Trophoblast cell (in vitro differentiated cells and primary cell): Measurements from ENCODE around the gene LRRC45.

Source experiments
- DNase-seq, 2 donors: peaks; one replicate each; pipeline ENCODE4 v3.0.0-alpha.2; 2016
- H2AFZ ChIP-seq: 2 replicates; pipeline ENCODE4 v1.6.1; 2013; ENCODE audit warnings: low read length, moderate library complexity, mild to moderate bottlenecking; ENCODE audit not compliant: insufficient read depth, poor library complexity
- H2AK5ac ChIP-seq: 2 replicates; pipeline ENCODE4 v1.6.1; 2013; ENCODE audit warnings: mild to moderate bottlenecking, low read length
- H2BK120ac ChIP-seq: 2 replicates; pipeline ENCODE4 v1.6.1; 2013; ENCODE audit warnings: low read length, mild to moderate bottlenecking, moderate library complexity; ENCODE audit not compliant: insufficient read depth, poor library complexity
- H2BK12ac ChIP-seq: 2 replicates; pipeline ENCODE4 v1.6.1; 2013; ENCODE audit warnings: mild to moderate bottlenecking, low read length, moderate library complexity
- H2BK5ac ChIP-seq: 2 replicates; pipeline ENCODE4 v1.6.1; 2013; ENCODE audit warnings: low read length, low read depth, moderate library complexity, mild to moderate bottlenecking; ENCODE audit not compliant: poor library complexity
- H3K14ac ChIP-seq: 2 replicates; pipeline ENCODE4 v1.6.1; 2013; ENCODE audit warnings: mild to moderate bottlenecking, low read length
- H3K18ac ChIP-seq: 2 replicates; pipeline ENCODE4 v1.6.1; 2013; ENCODE audit warnings: mild to moderate bottlenecking, low read length
- H3K23ac ChIP-seq: 2 replicates; pipeline ENCODE4 v1.6.1; 2013; ENCODE audit warnings: low read length
- H3K27ac ChIP-seq: 2 replicates; pipeline ENCODE4 v1.5.1; 2013; ENCODE audit warnings: low read depth, mild to moderate bottlenecking, inconsistent platforms, low read length, moderate library complexity
- H3K27me3 ChIP-seq: 2 replicates; pipeline ENCODE4 v1.6.1; 2013; ENCODE audit warnings: inconsistent platforms, mild to moderate bottlenecking, low read length, moderate library complexity; ENCODE audit not compliant: insufficient read depth
- H3K36me3 ChIP-seq, 2 experiments: 1 replicate in 1 of 2; 2 replicates in 1 of 2; pipeline ENCODE4 v1.6.1; 2013; ENCODE audit warnings: low read length in 2 of 2, mild to moderate bottlenecking in 2 of 2, moderate library complexity in 1 of 2; ENCODE audit not compliant: insufficient read depth in 2 of 2, control insufficient read depth in 1 of 2
- H3K4ac ChIP-seq: 2 replicates; pipeline ENCODE4 v1.6.1; 2013; ENCODE audit warnings: low read depth, mild to moderate bottlenecking, low read length, moderate library complexity
- H3K4me1 ChIP-seq, 2 experiments: 1 replicate in 1 of 2; 2 replicates in 1 of 2; pipeline ENCODE4 v1.6.1; 2013; ENCODE audit warnings: low read length in 2 of 2, mild to moderate bottlenecking in 2 of 2, moderate library complexity in 1 of 2; ENCODE audit not compliant: insufficient read depth in 2 of 2, control insufficient read depth in 1 of 2
- H3K4me2 ChIP-seq: 2 replicates; pipeline ENCODE4 v1.6.1; 2013; ENCODE audit warnings: inconsistent platforms, mild to moderate bottlenecking, low read length, moderate library complexity
- H3K4me3 ChIP-seq: 2 replicates; pipeline ENCODE4 v1.5.1; 2013; ENCODE audit warnings: mild to moderate bottlenecking, low read depth, low read length, inconsistent platforms
- H3K79me1 ChIP-seq: one replicate; pipeline ENCODE4 v1.6.1; 2013; ENCODE audit warnings: low read length
- H3K79me2 ChIP-seq: 2 replicates; pipeline ENCODE4 v1.6.1; 2013; ENCODE audit warnings: low read length, mild to moderate bottlenecking; ENCODE audit not compliant: control insufficient read depth, insufficient read depth, poor library complexity
- H3K9ac ChIP-seq: 2 replicates; pipeline ENCODE4 v1.6.1; 2013; ENCODE audit warnings: mild to moderate bottlenecking, low read length
- H3K9me3 ChIP-seq: 2 replicates; pipeline ENCODE4 v1.6.1; 2013; ENCODE audit warnings: low read depth, mild to moderate bottlenecking, control low read depth, inconsistent platforms, low read length; ENCODE audit not compliant: insufficient read depth
- H4K12ac ChIP-seq: 2 replicates; pipeline ENCODE4 v1.6.1; 2013; ENCODE audit warnings: low read depth, mild to moderate bottlenecking, low read length, moderate library complexity
- H4K8ac ChIP-seq: 2 replicates; pipeline ENCODE4 v1.6.1; 2013; ENCODE audit warnings: low read depth, mild to moderate bottlenecking, low read length, moderate library complexity
- H4K91ac ChIP-seq: one replicate; pipeline ENCODE4 v1.6.1; 2013; ENCODE audit warnings: low read depth, mild to moderate bottlenecking, low read length, moderate library complexity
- WGBS: extraction: QIAGEN DNeasy Blood & Tissue Kit; methylation state at CpG from one replicate; pipeline ENCODE4 v1.1.7; 2013; ENCODE audit warnings: missing lambda C conversion rate; ENCODE audit not compliant: insufficient read length, insufficient coverage; ENCODE audit errors: extremely low coverage; 5-methylcytosine and 5-hydroxymethylcytosine counted together

The LRRC45 gene

GRCh38 chr17:82016875-82017459 is 6.1 kb upstream of the LRRC45 start:
- Histone ChIP-seq H2AK5ac (no peak overlapping the region), H3K23ac (no peak overlapping the region), H2BK12ac (no peak overlapping the region), H3K79me2 (peaks cover 2% of the 10 kb centered on the region), H3K14ac (no peak overlapping the region), H3K36me3 (peaks cover 17 to 20% of the 10 kb centered on the region in 2 experiments), H3K4ac (no peak overlapping the region), H3K9ac (no peak overlapping the region), H3K79me1 (peaks cover 13% of the 10 kb centered on the region), H2BK120ac (no peak overlapping the region), H4K8ac (no peak overlapping the region), H3K4me3 (no peak overlapping the region), H3K27ac (no peak overlapping the region), H3K4me1 (peaks cover 22 to 23% of the 10 kb centered on the region in 2 experiments), H4K12ac (no peak overlapping the region), H4K91ac (no peak overlapping the region), H3K4me2 (no peak overlapping the region), H3K27me3 (no peaks in the 10 kb centered on the region), H2BK5ac (no peak overlapping the region), H3K18ac (no peak overlapping the region), H2AFZ (no peak overlapping the region), H3K9me3 (peaks cover 2% of the 10 kb centered on the region)
- no CpG with 5 or more reads among the region's 24 CpGs for WGBS
- DNase-seq: no peak

- Histone ChIP-seq H3K36me3 (peaks cover 17 to 18% of the 10 kb centered on the region in 2 experiments), H3K4me2 (no peak overlapping the region), H3K27me3 (no peaks in the 10 kb centered on the region), H3K27ac (no peak overlapping the region), H2AK5ac (no peak overlapping the region), H3K4me1 (peaks cover 18% of the 10 kb centered on the region in 2 experiments), H4K12ac (no peak overlapping the region), H2BK5ac (no peak overlapping the region), H3K4me3 (no peak overlapping the region), H3K79me1 (peaks cover 12% of the 10 kb centered on the region), H4K91ac (no peak overlapping the region), H3K9ac (no peak overlapping the region), H3K23ac (no peak overlapping the region), H3K14ac (no peak overlapping the region), H4K8ac (no peak overlapping the region), H3K4ac (no peak overlapping the region), H2AFZ (no peak overlapping the region), H3K79me2 (peaks cover 4% of the 10 kb centered on the region), H2BK12ac (no peak overlapping the region), H3K9me3 (peaks cover 2% of the 10 kb centered on the region), H2BK120ac (no peak overlapping the region), H3K18ac (no peak overlapping the region)
- no peak for DNase-seq
- WGBS: no CpG with 5 or more reads among the region's 13 CpGs
These were observed 5.4 kb upstream of the LRRC45 start for GRCh38 chr17:82017612-82018151.

- no peak overlapping the region for H3K23ac ChIP-seq
- no peaks in the 10 kb centered on the region for H3K27me3 ChIP-seq
- H3K4ac ChIP-seq: no peak overlapping the region
- no peak overlapping the region for H4K91ac ChIP-seq
- H3K79me2 ChIP-seq: peaks cover 5% of the 10 kb centered on the region
- no CpG with 5 or more reads among the region's 19 CpGs for WGBS
- H2BK120ac ChIP-seq: no peak overlapping the region
- peaks cover 2% of the 10 kb centered on the region for H3K9me3 ChIP-seq
- no peak overlapping the region for H3K14ac ChIP-seq
- H2AFZ ChIP-seq: no peak overlapping the region
- H2BK5ac ChIP-seq: no peak overlapping the region
- no peak overlapping the region for H4K8ac ChIP-seq
- no peak overlapping the region for H3K18ac ChIP-seq
- H4K12ac ChIP-seq: no peak overlapping the region
- DNase-seq: peak in 1 of 2 donors; percentile 56
- H3K4me3 ChIP-seq: no peak overlapping the region
- no peak overlapping the region for H3K9ac ChIP-seq
- no peak overlapping the region for H3K4me2 ChIP-seq
- H3K4me1 ChIP-seq: peaks cover 12 to 13% of the 10 kb centered on the region in 2 experiments
- H2BK12ac ChIP-seq: no peak overlapping the region
- peaks cover 8% of the 10 kb centered on the region for H3K79me1 ChIP-seq
- H2AK5ac ChIP-seq: no peak overlapping the region
- no peak overlapping the region for H3K27ac ChIP-seq
- H3K36me3 ChIP-seq: peaks cover 17 to 18% of the 10 kb centered on the region in 2 experiments
These were observed 4.7 kb upstream of the LRRC45 start for GRCh38 chr17:82018152-82018988.

- peaks cover 6% of the 10 kb centered on the region for H3K79me1 ChIP-seq
- no peak for DNase-seq
- H2BK5ac ChIP-seq: no peak overlapping the region
- no peak overlapping the region for H2AK5ac ChIP-seq
- no peak overlapping the region for H3K23ac ChIP-seq
- peaks cover 17 to 18% of the 10 kb centered on the region in 2 experiments for H3K36me3 ChIP-seq
- no peak overlapping the region for H3K27ac ChIP-seq
- H2AFZ ChIP-seq: no peak overlapping the region
- H3K4me1 ChIP-seq: peaks cover 15 to 16% of the 10 kb centered on the region in 2 experiments
- H4K12ac ChIP-seq: no peak overlapping the region
- H3K79me2 ChIP-seq: peaks cover 8% of the 10 kb centered on the region
- H3K9me3 ChIP-seq: peaks cover 3% of the 10 kb centered on the region
- no peak overlapping the region for H3K9ac ChIP-seq
- no CpG with 5 or more reads among the region's 33 CpGs for WGBS
- H3K4me2 ChIP-seq: no peak overlapping the region
- H3K27me3 ChIP-seq: no peaks in the 10 kb centered on the region
- H3K4ac ChIP-seq: no peak overlapping the region
- no peak overlapping the region for H4K91ac ChIP-seq
- H2BK120ac ChIP-seq: no peak overlapping the region
- H3K14ac ChIP-seq: no peak overlapping the region
- no peak overlapping the region for H3K4me3 ChIP-seq
- no peak overlapping the region for H3K18ac ChIP-seq
- no peak overlapping the region for H2BK12ac ChIP-seq
- H4K8ac ChIP-seq: no peak overlapping the region
These were observed 4.0 kb upstream of the LRRC45 start for GRCh38 chr17:82018989-82019689.
